Natural killer cell (primary cell): Measurements from ENCODE around the gene FLYWCH1. TPM values are rescaled to one million over a fixed set of nuclear protein-coding genes. Genes with fewer than 3 reads are reported as not detected.

Experiments
- ATAC-seq, 3 donors: fragments of 150-1000 bp in 2 of 3; fragments of 200-7000 bp in 1 of 3; cut with Tn5 transposase; 1 replicate in 1 of 3; 2 replicates in 2 of 3; pipeline ENCODE4 v1.10.0; 2021; ENCODE audit warnings: mild to moderate bottlenecking in 2 of 3, moderate library complexity in 2 of 3
- DNase-seq, 2 donors: peaks; one replicate each; pipeline versions ENCODE4 v3.0.0 to v3.0.0-alpha.2; 2013 to 2021; ENCODE audit warnings: mixed read lengths in 1 of 2
- H3K27ac ChIP-seq: one replicate; pipeline ENCODE4 v1.5.1; 2013; ENCODE audit warnings: mild to moderate bottlenecking, low read length
- H3K27me3 ChIP-seq: one replicate; pipeline ENCODE4 v1.6.1; 2013; ENCODE audit warnings: low read length; ENCODE audit not compliant: control insufficient read depth, insufficient read depth
- H3K36me3 ChIP-seq: one replicate; pipeline ENCODE4 v1.6.1; 2013; ENCODE audit warnings: low read length; ENCODE audit not compliant: control insufficient read depth, insufficient read depth
- H3K4me1 ChIP-seq: one replicate; pipeline ENCODE4 v1.6.1; 2013; ENCODE audit warnings: low read length; ENCODE audit not compliant: control insufficient read depth, insufficient read depth
- H3K4me3 ChIP-seq: one replicate; pipeline ENCODE4 v1.5.1; 2013; ENCODE audit warnings: low read length
- H3K9me3 ChIP-seq: one replicate; pipeline ENCODE4 v1.6.1; 2013; ENCODE audit warnings: low read length; ENCODE audit not compliant: control insufficient read depth, insufficient read depth
- H3K27ac Mint-ChIP-seq, 2 donors: one replicate each; pipeline ENCODE4 v1.8.0; 2022; ENCODE audit warnings: mild to moderate bottlenecking in 2 of 2, mixed read lengths in 2 of 2, moderate library complexity in 1 of 2
- H3K27me3 Mint-ChIP-seq, 2 donors: one replicate each; pipeline ENCODE4 v1.8.0; 2022; ENCODE audit warnings: low read depth in 2 of 2, mixed read lengths in 2 of 2
- H3K36me3 Mint-ChIP-seq: one replicate; pipeline ENCODE4 v1.8.0; 2022; ENCODE audit warnings: mixed read lengths
- H3K4me1 Mint-ChIP-seq, 2 donors: one replicate each; pipeline ENCODE4 v1.8.0; 2022; ENCODE audit warnings: mixed read lengths in 2 of 2
- H3K4me3 Mint-ChIP-seq: one replicate; pipeline ENCODE4 v1.8.0; 2022; ENCODE audit warnings: mild to moderate bottlenecking, moderate library complexity, mixed read lengths
- H3K9me3 Mint-ChIP-seq, 2 donors: one replicate each; pipeline ENCODE4 v1.8.0; 2022; ENCODE audit warnings: mixed read lengths in 2 of 2
- CTCF ChIP-seq: fragments of 200-600 bp; IDR thresholded peaks from one replicate; pipeline ENCODE4 v1.8.0; 2022; ENCODE audit warnings: antibody characterized with exemption
- WGBS: methylation state at CpG from one replicate; pipeline ENCODE4 v1.1.7; 2013; ENCODE audit warnings: missing lambda C conversion rate; ENCODE audit not compliant: insufficient coverage; 5-methylcytosine and 5-hydroxymethylcytosine counted together
- intact Hi-C: fragments of 100-400 bp; cut with micrococcal nuclease; formaldehyde crosslinking; loops from one replicate; pipeline ENCODE4 v1.14.2; 2022
- total RNA-seq, 4 donors: library from RNA; stranded (reverse); fragments of 120-200 nt in 1 of 4; gene quantifications; one replicate each; pipeline versions ENCODE4 v1.2.3 to v1.2.4, GENCODE V29; 2013 to 2022

Gene FLYWCH1
- total RNA-seq, 3 donors from 2014 or later (not counting 1 experiment from before 2014, with no cell fraction given): 85.1 to 148 (median 130) TPM

GRCh38 chr16:2962334-2963073 lies 50.8 kb downstream of the FLYWCH1 start:
- WGBS: 32% methylated on average over 28 of the region's 28 CpGs
- Mint-ChIP-seq H3K9me3 (no peaks in the 10 kb centered on the region), H3K4me3 (no peak overlapping the region), H3K27ac (no peak overlapping the region), H3K36me3 (no peaks in the 10 kb centered on the region), H3K4me1 (peaks cover 0 to 23% of the 10 kb centered on the region in 2 donors), H3K27me3 (peaks cover 0 to 14% of the 10 kb centered on the region in 2 donors)
- Histone ChIP-seq H3K4me3 (no peak overlapping the region), H3K27me3 (peaks cover 44% of the 10 kb centered on the region), H3K27ac (no peak overlapping the region), H3K4me1 (peaks cover 41% of the 10 kb centered on the region), H3K9me3 (no peaks in the 10 kb centered on the region), H3K36me3 (no peaks in the 10 kb centered on the region)
- intact Hi-C loops: no loop called here
- no peak for TF ChIP-seq CTCF
- peak in 1 of 2 donors; percentile 29 for DNase-seq
- ATAC-seq: no peak

GRCh38 chr16:2963074-2963722 lies 51.5 kb downstream of the FLYWCH1 start:
- Mint-ChIP-seq H3K27ac (no peak overlapping the region), H3K4me1 (peaks cover 4 to 27% of the 10 kb centered on the region in 2 donors), H3K36me3 (no peaks in the 10 kb centered on the region), H3K9me3 (no peaks in the 10 kb centered on the region), H3K27me3 (peaks cover 7 to 18% of the 10 kb centered on the region in 2 donors), H3K4me3 (peak overlapping the region; percentile 65)
- 2% methylated on average over 28 of the region's 40 CpGs for WGBS
- Histone ChIP-seq H3K9me3 (no peaks in the 10 kb centered on the region), H3K27ac (no peak overlapping the region), H3K4me1 (peaks cover 48% of the 10 kb centered on the region), H3K4me3 (no peak overlapping the region), H3K36me3 (no peaks in the 10 kb centered on the region), H3K27me3 (peaks cover 51% of the 10 kb centered on the region)
- TF ChIP-seq CTCF: no peak
- intact Hi-C loops: no loop called here
- DNase-seq (peak in 1 of 2 donors; percentile 78), ATAC-seq (peak in 1 of 3 donors; percentile 13)

- peak within 1 kb of the TSS; percentile 3 for H3K4me3 ChIP-seq
- H3K27me3 Mint-ChIP-seq: peaks cover 10 to 20% of the 10 kb centered on the region in 2 donors
- H3K9me3 Mint-ChIP-seq: no peaks in the 10 kb centered on the region
- peaks cover 55% of the 10 kb centered on the region for H3K4me1 ChIP-seq
- peak within 1 kb of the TSS; percentile 74 for H3K4me3 Mint-ChIP-seq
- TF ChIP-seq CTCF: no peak
- H3K36me3 ChIP-seq: no peaks in the 10 kb centered on the region
- H3K36me3 Mint-ChIP-seq: no peaks in the 10 kb centered on the region
- H3K27me3 ChIP-seq: peaks cover 58% of the 10 kb centered on the region
- WGBS: under 1% methylated on average over 59 of the region's 60 CpGs
- DNase-seq (peak in 1 of 2 donors; percentile 59), ATAC-seq (no peak)
- H3K27ac Mint-ChIP-seq: no peak within 1 kb of the TSS
- no peak within 1 kb of the TSS for H3K27ac ChIP-seq
- H3K4me1 Mint-ChIP-seq: peaks cover 10 to 33% of the 10 kb centered on the region in 2 donors
- H3K9me3 ChIP-seq: no peaks in the 10 kb centered on the region
- intact Hi-C loops: no loop called here
Observed at GRCh38 chr16:2963723-2964474, 52.2 kb downstream of the FLYWCH1 start, which contains the start of gene KREMEN2. Gene KREMEN2, plus strand, starts transcription at chr16:2964275. Its CDS starts 246 bp downstream, at chr16:2964521.
